Activated CD4-positive, alpha-beta T cell treated with anti-CD3 and anti-CD28 coated beads, Interleukin-2, amount 50 U/mL, for 1 hour (primary cell): ENCODE data around the gene CLTA.
"Not testable (repeated sequence)": the region's sequence is repeated elsewhere in the genome, so short reads cannot be mapped to it uniquely, and the experiment has no call there.

Source experiments
- DNase-seq: peaks from one replicate; pipeline ENCODE4 v3.0.0-alpha.2; 2020

The CLTA gene

DNA sequence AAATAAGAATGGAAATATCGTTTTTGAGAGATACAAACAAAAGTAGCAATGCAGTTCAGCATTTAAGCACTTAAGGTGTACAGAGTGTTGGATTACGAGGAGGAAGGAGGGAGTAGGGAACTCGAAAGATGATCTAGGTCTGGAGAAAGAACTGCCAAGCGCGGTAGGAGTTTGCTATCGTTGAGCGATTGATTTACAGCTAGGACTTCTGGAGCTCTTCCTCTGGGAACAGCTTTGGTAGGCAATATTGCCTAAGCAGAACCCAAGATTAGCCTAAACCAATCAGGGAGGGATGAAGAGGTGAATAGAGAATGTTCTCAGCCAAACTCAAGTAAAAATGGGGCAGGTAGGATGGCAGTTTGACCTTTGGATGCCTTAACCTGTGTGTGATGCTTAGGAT is 965 bp downstream of the CLTA start:
- no peak for DNase-seq

- DNase-seq = no peak
These were observed 1.5 kb downstream of the CLTA start for GRCh38 chr9:36192196-36192595.

GRCh38 chr9:36193023-36193422 is 2.3 kb downstream of the CLTA start:
- DNase-seq = no peak

DNA sequence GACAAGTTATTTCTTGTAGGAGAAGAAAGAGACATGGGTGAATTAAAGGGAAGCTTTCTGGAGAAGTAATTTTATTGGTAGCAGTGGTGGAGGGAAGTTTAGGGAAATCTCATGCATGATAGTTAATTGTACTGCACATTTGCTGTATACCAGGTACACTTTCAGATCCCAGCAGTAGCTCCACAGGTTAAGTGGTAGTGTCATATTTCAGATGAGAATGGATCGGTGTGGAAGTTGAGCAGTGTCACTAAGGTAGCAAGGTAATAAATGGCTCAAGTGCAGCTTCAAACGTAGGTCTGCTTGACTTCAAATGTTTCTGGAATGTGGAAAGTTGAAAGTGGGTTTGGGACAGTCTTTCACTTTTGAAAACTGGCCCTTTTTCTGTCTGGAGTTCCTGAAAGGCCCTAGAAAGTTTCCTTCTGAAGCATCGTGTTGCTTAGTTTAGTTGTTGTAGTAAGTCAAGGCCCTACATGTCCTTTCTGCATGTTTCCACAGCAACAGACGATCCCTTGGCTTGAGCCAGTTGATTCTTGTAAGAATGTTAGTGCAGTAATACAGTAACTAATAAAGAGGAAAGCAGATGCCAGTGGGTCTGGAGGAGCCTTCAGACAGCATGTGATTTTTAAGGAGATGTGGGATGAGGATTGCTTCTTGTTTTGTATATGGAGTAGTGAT is 3.7 kb downstream of the CLTA start:
- DNase-seq = no peak

DNA sequence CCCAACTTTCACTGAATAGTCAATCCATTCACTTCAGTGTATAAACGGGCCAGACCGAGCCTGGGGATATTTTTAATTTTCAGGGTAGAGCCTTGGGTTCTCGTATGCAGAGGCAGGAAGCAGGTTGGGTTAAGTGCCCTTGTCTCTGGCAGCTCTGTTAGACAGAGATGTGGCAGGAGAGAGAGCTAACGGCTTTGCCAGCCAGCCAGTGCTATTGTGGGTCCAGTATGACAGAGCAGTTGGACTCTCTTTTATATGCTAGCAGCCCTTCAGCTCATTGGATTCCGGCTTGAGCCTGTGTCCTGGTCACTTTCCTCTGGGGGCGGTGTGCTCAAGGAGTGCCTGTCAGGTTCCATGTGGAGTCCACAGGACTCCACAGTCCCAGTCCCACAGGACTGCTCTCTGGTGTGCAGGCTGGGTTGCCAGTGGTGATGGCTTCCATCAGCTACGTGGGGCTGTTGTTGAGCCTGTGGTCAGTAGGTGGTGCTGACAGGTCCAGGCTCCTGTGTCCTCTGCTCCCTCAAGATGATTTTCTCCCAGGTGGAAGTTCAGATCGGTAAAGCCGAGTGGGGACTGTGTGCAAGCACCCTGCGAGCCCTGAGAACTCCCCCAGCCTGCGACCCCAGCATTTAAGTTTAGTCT is 14.3 kb downstream of the CLTA start:
- DNase-seq = no peak

GRCh38 chr9:36207016-36207415 is 16.3 kb downstream of the CLTA start:
- DNase-seq = no peak

GRCh38 chr9:36207546-36208012 is 16.9 kb downstream of the CLTA start:
- DNase-seq = no peak

GRCh38 chr9:36208521-36209253 is 18.0 kb downstream of the CLTA start:
- no peak for DNase-seq

DNA sequence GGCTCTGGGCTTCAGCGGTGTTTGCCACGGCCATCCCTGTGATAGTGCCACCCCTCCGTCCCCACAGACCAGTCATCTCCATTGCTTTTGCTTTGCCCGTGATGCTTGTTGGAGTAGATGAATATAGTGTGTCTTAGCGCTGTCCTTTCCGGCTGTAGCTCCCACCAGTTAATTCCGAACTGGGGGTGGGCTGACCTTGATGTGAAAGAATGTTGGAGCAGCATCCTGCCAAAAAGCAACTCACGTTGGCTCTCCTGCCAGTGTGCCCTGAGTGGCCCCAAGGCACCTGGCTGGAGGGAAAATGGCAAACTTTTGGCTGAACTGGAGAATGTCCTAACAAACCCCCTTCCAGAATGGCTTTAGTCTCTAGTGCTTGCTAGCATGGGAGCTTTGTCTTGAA is 20.0 kb downstream of the CLTA start:
- DNase-seq = no peak

DNA sequence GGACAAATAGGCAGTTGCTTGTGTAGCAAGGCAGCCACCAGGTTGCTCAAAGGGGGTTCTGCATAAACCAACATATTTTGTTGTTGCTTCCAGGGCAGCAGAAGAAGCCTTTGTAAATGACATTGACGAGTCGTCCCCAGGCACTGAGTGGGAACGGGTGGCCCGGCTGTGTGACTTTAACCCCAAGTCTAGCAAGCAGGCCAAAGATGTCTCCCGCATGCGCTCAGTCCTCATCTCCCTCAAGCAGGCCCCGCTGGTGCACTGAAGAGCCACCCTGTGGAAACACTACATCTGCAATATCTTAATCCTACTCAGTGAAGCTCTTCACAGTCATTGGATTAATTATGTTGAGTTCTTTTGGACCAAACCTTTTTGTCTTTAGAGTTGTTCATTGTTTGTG is 20.8 kb downstream of the CLTA start:
- no peak for DNase-seq

GRCh38 chr9:36213387-36213786 is 22.7 kb downstream of the CLTA start:
- no peak for DNase-seq

GRCh38 chr9:36213989-36214388 is 23.3 kb downstream of the CLTA start:
- no peak for DNase-seq

DNA sequence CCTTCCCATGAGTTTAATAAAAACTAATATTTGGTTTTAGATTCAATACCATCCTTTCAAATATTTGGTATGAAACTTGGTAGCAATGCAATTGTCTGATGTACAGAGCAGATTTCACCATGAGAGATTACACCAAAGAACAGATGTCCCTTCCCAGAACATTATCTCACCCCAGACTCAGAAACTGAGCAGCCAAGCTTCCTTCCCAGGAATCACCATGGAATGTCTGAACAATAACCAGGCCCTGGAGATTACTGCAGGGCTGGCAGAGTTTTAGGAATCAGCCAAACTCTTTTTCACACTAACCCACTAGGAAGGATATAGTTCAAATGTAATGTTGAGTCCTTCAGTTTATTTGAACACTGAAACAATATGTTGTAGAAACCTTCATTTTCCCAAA is 23.9 kb downstream of the CLTA start:
- no peak for DNase-seq

- no peak for DNase-seq
These were observed 26.7 kb downstream of the CLTA start for GRCh38 chr9:36217256-36217968.

GRCh38 chr9:36218011-36218410 is 27.3 kb downstream of the CLTA start:
- DNase-seq = no peak

DNA sequence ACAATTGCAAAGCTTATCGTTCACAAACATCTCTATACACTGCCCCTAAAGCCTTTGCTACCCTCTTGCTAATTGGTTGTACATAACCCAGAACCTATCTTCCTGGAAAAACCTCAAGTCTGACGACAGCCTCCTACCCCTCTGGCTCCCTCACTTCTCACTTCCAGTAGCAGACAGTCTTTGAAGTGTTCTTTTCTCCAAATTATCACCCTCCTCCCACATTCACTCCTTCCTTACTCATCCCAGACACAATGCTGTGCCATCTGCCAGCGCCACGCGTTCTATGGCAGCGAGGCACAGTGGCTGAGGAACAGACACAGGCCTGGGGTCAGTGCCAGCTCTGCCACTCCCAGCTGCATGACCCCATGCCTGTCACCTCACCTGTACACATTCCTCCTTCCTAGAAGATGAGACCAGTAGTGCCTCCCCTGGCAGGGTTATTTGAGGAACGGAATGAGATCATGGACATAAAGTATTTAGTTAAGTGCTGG is 27.7 kb downstream of the CLTA start:
- DNase-seq = no peak

GRCh38 chr9:36221667-36222066 is 30.9 kb downstream of the CLTA start:
- DNase-seq = no peak

- DNase-seq = no peak
These were observed 31.7 kb downstream of the CLTA start for GRCh38 chr9:36222449-36222848.

DNA sequence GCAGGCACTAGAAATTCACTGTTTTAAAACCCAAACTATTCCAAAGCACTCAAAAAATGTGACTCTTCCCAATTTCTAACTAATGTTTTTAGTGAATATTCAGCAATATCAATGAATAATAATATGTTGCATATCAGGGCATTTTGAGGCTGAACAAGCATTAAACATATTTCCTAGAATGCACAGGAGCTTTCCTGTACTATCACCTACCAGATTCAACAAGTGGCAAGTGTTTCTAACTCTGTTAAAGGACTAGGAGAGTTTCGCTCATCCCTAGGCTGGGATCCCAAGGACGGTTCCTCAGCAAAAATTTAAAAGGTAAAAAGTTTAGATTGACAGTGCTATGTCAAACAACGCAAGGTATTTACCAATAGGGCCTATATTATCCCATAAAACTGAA is 46.5 kb downstream of the CLTA start:
- DNase-seq = no peak

- not testable (repeated sequence) for DNase-seq
These were observed 48.5 kb downstream of the CLTA start for GRCh38 chr9:36239205-36239604.

- not testable (repeated sequence) for DNase-seq
These were observed 49.0 kb downstream of the CLTA start for GRCh38 chr9:36239675-36240074.

- DNase-seq = no peak
These were observed 55.2 kb downstream of the CLTA start for GRCh38 chr9:36245906-36246305.

GRCh38 chr9:36247356-36247755 is 56.6 kb downstream of the CLTA start:
- DNase-seq = no peak
